HCT116 (cell line): ENCODE measurements around the gene NFIL3. TPM values are rescaled to one million over a fixed set of nuclear protein-coding genes. Genes with fewer than 3 reads are reported as not detected.

ENCODE experiments used
- ATAC-seq: fragments of 200-7000 bp; cut with Tn5 transposase; 2 replicates; pipeline ENCODE4 v1.9.1; 2020; ENCODE audit warnings: mild to moderate bottlenecking, moderate library complexity
- BruUV-seq: library from RNA; stranded (reverse); fragments of 400-500 nt; replicated peaks from 2 replicates; lab custom pipeline; 2021; lab: Mats Ljungman, UMichigan
- CTCF ChIA-PET: fragments of 300-600 bp; sonication (Branson Sonifier 250); formaldehyde crosslinking; loops from one replicate; lab custom pipeline; 2021; ENCODE audit warnings: antibody characterized with exemption; lab: Charles Lee
- POLR2A ChIA-PET: fragments of 300-600, 350-600 bp; sonication (Branson Sonifier 250); formaldehyde crosslinking; loops from one replicate; lab custom pipeline; 2021; ENCODE audit warnings: antibody characterized with exemption; lab: Charles Lee
- RAD21 ChIA-PET, 2 experiments: fragments of 300-600 bp; sonication (Branson Sonifier 250); formaldehyde crosslinking; loops; one replicate each; lab custom pipeline; 2023; ENCODE audit warnings: low total read pairs in 2 of 2; ENCODE audit not compliant: uncharacterized antibody in 2 of 2, unreplicated experiment in 2 of 2, low non-redundant PET in 1 of 2; lab: Charles Lee
- DNase-seq: peaks from one replicate; pipeline ENCODE4 v3.0.0-alpha.2; 2010; ENCODE audit warnings: low read depth, low spot score
- H2AFZ ChIP-seq: fragments of 200-600 bp; shearing (Covaris generic), sonication (generic); 2 replicates; pipeline ENCODE4 v1.6.1; 2017; ENCODE audit warnings: low read depth, mixed run types, mixed read lengths, antibody characterized with exemption, low read length; ENCODE audit not compliant: poor library complexity, severe bottlenecking
- H3K27ac ChIP-seq: 2 replicates; pipeline ENCODE4 v1.5.1; 2012; ENCODE audit warnings: low read depth, low read length
- H3K27me3 ChIP-seq: fragments of 200-600 bp; sonication (generic); 2 replicates; pipeline ENCODE4 v1.6.1; 2016; ENCODE audit warnings: mixed run types, low read length, mixed read lengths; ENCODE audit not compliant: insufficient read depth
- H3K36me3 ChIP-seq, 2 experiments: fragments of 200-500 bp in 1 of 2; fragments of 200-600 bp in 1 of 2; sonication (Bioruptor generic) in 1 of 2; sonication (generic) in 1 of 2; 2 replicates each; pipeline versions ENCODE4 v1.5.1 to v1.6.1; 2014 to 2016; ENCODE audit warnings: low read length in 2 of 2, inconsistent platforms in 1 of 2, mixed read lengths in 1 of 2, mixed run types in 1 of 2; ENCODE audit not compliant: insufficient read depth in 2 of 2, control insufficient read depth in 1 of 2
- H3K4me1 ChIP-seq, 2 experiments: fragments of 200-600 bp in 1 of 2; sonication (generic) in 1 of 2; 2 replicates each; pipeline versions ENCODE4 v1.5.1 to v1.6.1; 2012 to 2017; ENCODE audit warnings: low read length in 2 of 2, inconsistent platforms in 1 of 2, mild to moderate bottlenecking in 1 of 2, mixed read lengths in 1 of 2, mixed run types in 1 of 2, moderate library complexity in 1 of 2; ENCODE audit not compliant: insufficient read depth in 2 of 2, control insufficient read depth in 1 of 2
- H3K4me2 ChIP-seq: fragments of 200-600 bp; sonication (generic); 2 replicates; pipeline ENCODE4 v1.6.1; 2017; ENCODE audit warnings: mixed run types, low read length, mixed read lengths
- H3K4me3 ChIP-seq, 2 experiments: fragments of 200-600 bp in 1 of 2; sonication (generic) in 1 of 2; replicated peaks in 1 of 2; 2 replicates each; pipeline ENCODE4 v1.5.1; 2011 to 2016; ENCODE audit warnings: low read length in 2 of 2, control low read depth in 1 of 2, low read depth in 1 of 2, mild to moderate bottlenecking in 1 of 2, mixed read lengths in 1 of 2, mixed run types in 1 of 2
- H3K79me2 ChIP-seq: fragments of 200-600 bp; sonication (generic); 2 replicates; pipeline ENCODE4 v1.6.1; 2017; ENCODE audit warnings: mild to moderate bottlenecking, mixed run types, low read length, moderate library complexity, mixed read lengths; ENCODE audit not compliant: insufficient read depth
- H3K9ac ChIP-seq: fragments of 200-600 bp; sonication (generic); 2 replicates; pipeline ENCODE4 v1.6.1; 2016; ENCODE audit warnings: low read length, mixed read lengths
- H3K9me2 ChIP-seq: fragments of 200-600 bp; sonication (generic), shearing (Covaris generic); 2 replicates; pipeline ENCODE4 v1.6.1; 2017; ENCODE audit warnings: mixed run types, mild to moderate bottlenecking, moderate library complexity; ENCODE audit not compliant: insufficient read depth
- H3K9me3 ChIP-seq, 2 experiments: fragments of 200-500 bp in 1 of 2; fragments of 200-600 bp in 1 of 2; sonication (Bioruptor generic) in 1 of 2; sonication (generic) in 1 of 2; 2 replicates each; pipeline ENCODE4 v1.6.1; 2014 to 2017; ENCODE audit warnings: low read length in 2 of 2, mixed read lengths in 2 of 2, inconsistent platforms in 1 of 2, low read depth in 1 of 2, mild to moderate bottlenecking in 1 of 2, mixed run types in 1 of 2, moderate library complexity in 1 of 2; ENCODE audit not compliant: control insufficient read depth in 1 of 2, insufficient read depth in 1 of 2
- H4K20me1 ChIP-seq: fragments of 200-600 bp; sonication (generic), shearing (Covaris generic); 2 replicates; pipeline ENCODE4 v1.6.1; 2017; ENCODE audit warnings: mixed run types, mild to moderate bottlenecking, moderate library complexity; ENCODE audit not compliant: insufficient read depth
- CEBPB ChIP-seq: IDR thresholded peaks from 2 replicates; pipeline ENCODE4 v1.6.1; 2012; ENCODE audit warnings: low read depth
- EZH2 ChIP-seq: fragments of 200-600 bp; sonication (generic); IDR thresholded peaks from 2 replicates; pipeline ENCODE4 v1.6.1; 2017; ENCODE audit warnings: antibody characterized with exemption, mixed run types
- FOSL1 ChIP-seq: IDR thresholded peaks from 2 replicates; pipeline ENCODE4 v1.6.1; 2012; ENCODE audit warnings: low read depth
- RAD21 ChIP-seq: IDR thresholded peaks from 2 replicates; pipeline ENCODE4 v1.6.1; 2012; ENCODE audit warnings: low read depth, mild to moderate bottlenecking
- TCF7L2 ChIP-seq: IDR thresholded peaks from 2 replicates; pipeline ENCODE4 v1.7.0; 2011; ENCODE audit warnings: borderline replicate concordance, inconsistent platforms; ENCODE audit not compliant: insufficient read depth, insufficient read length; ENCODE audit errors: extremely low read depth
- ZFX ChIP-seq: fragments of 450-650 bp; IDR thresholded peaks from 2 replicates; pipeline ENCODE4 v1.6.1; 2017
- ZNF274 ChIP-seq: fragments of 200-500 bp; sonication (Bioruptor generic); IDR thresholded peaks from 2 replicates; pipeline ENCODE4 v1.6.1; 2014; ENCODE audit warnings: mild to moderate bottlenecking, low read depth, low read length, inconsistent platforms
- intact Hi-C: fragments of 100-400 bp; cut with micrococcal nuclease; formaldehyde crosslinking; loops from 2 replicates; pipeline ENCODE4 v1.10.0; 2022
- total RNA-seq: library from RNA; stranded (reverse); gene quantifications from one replicate; pipeline ENCODE4 v1.2.1, GENCODE V29; 2021; ENCODE audit not compliant: unreplicated experiment
- TF ChIP-seq, protein P1 (sequence below): IDR thresholded peaks from 2 replicates; pipeline ENCODE4 v1.6.1; 2011; ENCODE audit warnings: mild to moderate bottlenecking, low read length, moderate library complexity; ENCODE audit not compliant: insufficient replicate concordance; ENCODE audit errors: extremely low read depth
- TF ChIP-seq, protein P2 (sequence below): IDR thresholded peaks from 2 replicates; pipeline ENCODE4 v1.6.1; 2012

Gene NFIL3
- total RNA-seq, 1 experiment from 2014 or later = 38.0 TPM

DNA sequence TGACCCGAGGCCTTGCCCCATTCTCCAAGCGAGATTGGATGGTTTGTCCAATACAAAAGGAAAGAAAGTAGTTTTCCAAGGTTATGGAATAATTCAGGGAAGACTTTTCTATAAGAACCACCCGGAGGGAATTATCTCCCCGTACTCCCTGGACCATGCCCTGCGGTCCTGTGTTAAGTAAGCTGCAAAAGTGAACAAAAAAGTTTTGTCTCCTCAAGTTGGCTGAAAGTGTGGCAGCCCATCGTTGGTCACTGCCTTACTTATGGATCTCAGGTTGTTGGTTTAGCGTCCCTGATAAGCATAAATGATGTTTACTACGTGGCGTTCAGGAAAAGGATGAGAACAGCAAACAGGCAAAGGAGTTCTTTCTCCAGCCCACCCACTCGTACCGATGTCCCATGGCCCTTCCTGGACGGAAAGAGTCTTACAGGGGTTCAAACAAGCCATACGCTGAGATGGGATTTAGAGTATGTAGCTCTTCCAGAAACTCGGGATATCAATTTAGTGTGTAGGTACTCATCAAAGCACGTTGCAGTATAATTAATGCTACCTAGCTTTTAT is 61.5 kb downstream of the NFIL3 start:
- Histone ChIP-seq H4K20me1 (no peaks in the 10 kb centered on the region), H3K27me3 (no peaks in the 10 kb centered on the region), H3K4me3 (peak overlapping the region; percentile 15 to 73; a peak in 3 of 4 replicates), H3K4me1 (peaks cover 4 to 16% of the 10 kb centered on the region in 2 experiments; a peak in 3 of 4 replicates), H3K9ac (peak overlapping the region; percentile 82; the same call in 1 of the 2 replicates), H3K9me2 (no peaks in the 10 kb centered on the region), H3K79me2 (peaks cover 43% of the 10 kb centered on the region), H3K4me2 (peak overlapping the region; percentile 71), H3K36me3 (no peaks in the 10 kb centered on the region), H3K9me3 (peaks cover 6 to 8% of the 10 kb centered on the region in 2 experiments; a peak in 3 of 4 replicates), H2AFZ (peak overlapping the region; percentile 81), H3K27ac (no peak overlapping the region)
- ChIA-PET CTCF (no interaction called here), RAD21 (no interaction called here), POLR2A (no interaction called here)
- intact Hi-C loops = loop anchor here (10.0 kb wide), 1 partner anchor 167 kb away; no protein-coding TSS in a partner anchor
- no peak; the same call in 1 of the 2 replicates for ATAC-seq
- TF ChIP-seq, protein P1, sequence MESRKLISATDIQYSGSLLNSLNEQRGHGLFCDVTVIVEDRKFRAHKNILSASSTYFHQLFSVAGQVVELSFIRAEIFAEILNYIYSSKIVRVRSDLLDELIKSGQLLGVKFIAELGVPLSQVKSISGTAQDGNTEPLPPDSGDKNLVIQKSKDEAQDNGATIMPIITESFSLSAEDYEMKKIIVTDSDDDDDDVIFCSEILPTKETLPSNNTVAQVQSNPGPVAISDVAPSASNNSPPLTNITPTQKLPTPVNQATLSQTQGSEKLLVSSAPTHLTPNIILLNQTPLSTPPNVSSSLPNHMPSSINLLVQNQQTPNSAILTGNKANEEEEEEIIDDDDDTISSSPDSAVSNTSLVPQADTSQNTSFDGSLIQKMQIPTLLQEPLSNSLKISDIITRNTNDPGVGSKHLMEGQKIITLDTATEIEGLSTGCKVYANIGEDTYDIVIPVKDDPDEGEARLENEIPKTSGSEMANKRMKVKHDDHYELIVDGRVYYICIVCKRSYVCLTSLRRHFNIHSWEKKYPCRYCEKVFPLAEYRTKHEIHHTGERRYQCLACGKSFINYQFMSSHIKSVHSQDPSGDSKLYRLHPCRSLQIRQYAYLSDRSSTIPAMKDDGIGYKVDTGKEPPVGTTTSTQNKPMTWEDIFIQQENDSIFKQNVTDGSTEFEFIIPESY = no peak
- TF ChIP-seq FOSL1 = no peak
- no peak for TF ChIP-seq TCF7L2
- TF ChIP-seq ZFX = peak; percentile 36; the same call in 1 of the 2 replicates
- no peak for TF ChIP-seq ZNF274
- no peak for TF ChIP-seq CEBPB
- TF ChIP-seq RAD21 = no peak
- TF ChIP-seq, protein P2, sequence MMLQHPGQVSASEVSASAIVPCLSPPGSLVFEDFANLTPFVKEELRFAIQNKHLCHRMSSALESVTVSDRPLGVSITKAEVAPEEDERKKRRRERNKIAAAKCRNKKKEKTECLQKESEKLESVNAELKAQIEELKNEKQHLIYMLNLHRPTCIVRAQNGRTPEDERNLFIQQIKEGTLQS = no peak
- TF ChIP-seq EZH2 = no peak
- no TSS peak for BruUV-seq
- no peak for DNase-seq
